ENCODE results near the gene OBI1.

OBI1 gene

GRCh38 chr13:78606471-78607408 lies 52.2 kb downstream of the OBI1 start:
- Histone ChIP-seq H3K27ac (no peak overlapping the region), H3K4me3 (no peak overlapping the region)

GRCh38 chr13:78604782-78605611 lies 54.0 kb downstream of the OBI1 start:
- Histone ChIP-seq H3K4me3 (no peak overlapping the region), H3K27ac (no peak overlapping the region)

- Histone ChIP-seq H3K27ac (no peak within 1 kb of the TSS), H3K4me3 (peak within 1 kb of the TSS; percentile 6 to 43 (median 31))
These were observed 55.6 kb downstream of the OBI1 start, which contains the start of gene POU4F1 for GRCh38 chr13:78603240-78603957. Gene POU4F1, minus strand, starts transcription at chr13:78603552. Its CDS starts 226 bp downstream, at chr13:78603326.

GRCh38 chr13:78602561-78603239 lies 56.3 kb downstream of the OBI1 start:
- H3K4me3 ChIP-seq: peak overlapping the region; percentile 6 to 43 (median 31)
- no peak overlapping the region for H3K27ac ChIP-seq

- Histone ChIP-seq H3K4me3 (peak overlapping the region in 6 of 7 experiments; percentile 8 to 43 (median 32)), H3K27ac (no peak overlapping the region)
These were observed 56.9 kb downstream of the OBI1 start for GRCh38 chr13:78601874-78602560.

- Histone ChIP-seq H3K4me3 (peak overlapping the region in 4 of 7 experiments; percentile 8 to 19 (median 12)), H3K27ac (no peak overlapping the region)
These were observed 57.7 kb downstream of the OBI1 start for GRCh38 chr13:78601124-78601873.

- no peak overlapping the region for H3K27ac ChIP-seq
These were observed 58.6 kb downstream of the OBI1 start for GRCh38 chr13:78600280-78600883.

GRCh38 chr13:78599645-78600279 lies 59.2 kb downstream of the OBI1 start:
- H3K4me3 ChIP-seq: no peak overlapping the region
- no peak overlapping the region for H3K27ac ChIP-seq

More at GRCh38 chr13:78600280-78600883, 58.6 kb downstream of the OBI1 start:
- no peak overlapping the region for H3K4me3 ChIP-seq

GRCh38 chr13:78598966-78599644 lies 59.9 kb downstream of the OBI1 start:
- Histone ChIP-seq H3K4me3 (no peak overlapping the region), H3K27ac (no peak overlapping the region)

- no peak overlapping the region for H3K4me3 ChIP-seq
- H3K27ac ChIP-seq: no peak overlapping the region
These were observed 60.7 kb downstream of the OBI1 start for GRCh38 chr13:78598116-78598781.

- H3K4me3 ChIP-seq: no peak overlapping the region
- no peak overlapping the region for H3K27ac ChIP-seq
These were observed 61.4 kb downstream of the OBI1 start for GRCh38 chr13:78597602-78597932.

GRCh38 chr13:78596736-78597601 lies 62.0 kb downstream of the OBI1 start:
- Histone ChIP-seq H3K4me3 (no peak overlapping the region), H3K27ac (no peak overlapping the region)

GRCh38 chr13:78596399-78596735 lies 62.6 kb downstream of the OBI1 start:
- no peak overlapping the region for H3K4me3 ChIP-seq
- H3K27ac ChIP-seq: no peak overlapping the region

GRCh38 chr13:78595495-78596398 lies 63.2 kb downstream of the OBI1 start:
- H3K27ac ChIP-seq: no peak overlapping the region
- no peak overlapping the region for H3K4me3 ChIP-seq

Measured in skin epidermis (tissue), 12 donors.